Neuronal stem cell (in vitro differentiated cells): Measurements from ENCODE around the gene ATAD3C.
"Not testable (repeated sequence)": the region's sequence is repeated elsewhere in the genome, so short reads cannot be mapped to it uniquely, and the experiment has no call there.

Source experiments
- DNase-seq: peaks from one replicate; pipeline ENCODE4 v3.0.0-alpha.2; 2013; ENCODE audit warnings: low spot score
- H2AFZ ChIP-seq: one replicate; pipeline ENCODE4 v1.6.1; 2013; ENCODE audit warnings: mild to moderate bottlenecking, low read length, inconsistent platforms
- H2AK5ac ChIP-seq: 2 replicates; pipeline ENCODE4 v1.6.1; 2013; ENCODE audit warnings: low read depth, mild to moderate bottlenecking, inconsistent platforms, low read length, moderate library complexity, mixed read lengths
- H2BK120ac ChIP-seq: 2 replicates; pipeline ENCODE4 v1.6.1; 2013; ENCODE audit warnings: low read depth, mild to moderate bottlenecking, inconsistent platforms, low read length, moderate library complexity, mixed read lengths
- H2BK12ac ChIP-seq: one replicate; pipeline ENCODE4 v1.6.1; 2013; ENCODE audit warnings: low read length, inconsistent platforms
- H2BK15ac ChIP-seq: 2 replicates; pipeline ENCODE4 v1.6.1; 2013; ENCODE audit warnings: mild to moderate bottlenecking, low read length, inconsistent platforms, mixed read lengths
- H2BK5ac ChIP-seq: one replicate; pipeline ENCODE4 v1.6.1; 2013; ENCODE audit warnings: inconsistent platforms, mild to moderate bottlenecking, low read length, moderate library complexity
- H3K14ac ChIP-seq: one replicate; pipeline ENCODE4 v1.6.1; 2013; ENCODE audit warnings: low read length, inconsistent platforms
- H3K18ac ChIP-seq: 2 replicates; pipeline ENCODE4 v1.6.1; 2013; ENCODE audit warnings: low read length, inconsistent platforms
- H3K23ac ChIP-seq: 2 replicates; pipeline ENCODE4 v1.6.1; 2013; ENCODE audit warnings: low read depth, mild to moderate bottlenecking, mixed read lengths, low read length, inconsistent platforms; ENCODE audit not compliant: poor library complexity
- H3K27ac ChIP-seq: replicated peaks from 3 replicates; pipeline ENCODE4 v1.5.1; 2013; ENCODE audit warnings: low read length, inconsistent platforms
- H3K27me3 ChIP-seq, 3 experiments: 2 replicates each; pipeline ENCODE4 v1.6.1; 2013; ENCODE audit warnings: low read length in 3 of 3, mild to moderate bottlenecking in 2 of 3, inconsistent platforms in 1 of 3, low read depth in 1 of 3, mixed read lengths in 1 of 3, moderate library complexity in 1 of 3; ENCODE audit not compliant: control insufficient read depth in 3 of 3, insufficient read depth in 3 of 3
- H3K36me3 ChIP-seq, 2 donors: replicated peaks in 1 of 2; 2 replicates each; pipeline ENCODE4 v1.6.1; 2013; ENCODE audit warnings: low read length in 2 of 2; ENCODE audit not compliant: control insufficient read depth in 2 of 2, insufficient read depth in 2 of 2
- H3K4ac ChIP-seq: 2 replicates; pipeline ENCODE4 v1.6.1; 2013; ENCODE audit warnings: inconsistent platforms, mild to moderate bottlenecking, low read length, moderate library complexity
- H3K4me1 ChIP-seq, 2 donors: 1 replicate in 1 of 2; 2 replicates in 1 of 2; pipeline ENCODE4 v1.6.1; 2013; ENCODE audit warnings: low read length in 2 of 2, low read depth in 1 of 2; ENCODE audit not compliant: control insufficient read depth in 2 of 2, insufficient read depth in 1 of 2
- H3K4me2 ChIP-seq: one replicate; pipeline ENCODE4 v1.6.1; 2013; ENCODE audit warnings: mild to moderate bottlenecking, low read length, inconsistent platforms; ENCODE audit not compliant: insufficient read depth, poor library complexity, severe bottlenecking
- H3K4me3 ChIP-seq, 2 donors: 2 replicates each; pipeline ENCODE4 v1.5.1; 2013; ENCODE audit warnings: low read length in 2 of 2, mild to moderate bottlenecking in 2 of 2, inconsistent platforms in 1 of 2, moderate library complexity in 1 of 2
- H3K79me1 ChIP-seq: one replicate; pipeline ENCODE4 v1.6.1; 2013; ENCODE audit warnings: low read depth, mild to moderate bottlenecking, inconsistent platforms, low read length, moderate library complexity
- H3K9ac ChIP-seq: one replicate; pipeline ENCODE4 v1.6.1; 2013; ENCODE audit warnings: mild to moderate bottlenecking, low read depth, low read length, inconsistent platforms; ENCODE audit not compliant: poor library complexity
- H3K9me3 ChIP-seq, 2 donors: replicated peaks in 1 of 2; 2 replicates each; pipeline versions ENCODE3 to v1.6.1; 2013; ENCODE audit warnings: low read length in 2 of 2, mild to moderate bottlenecking in 2 of 2, inconsistent platforms in 1 of 2, low read depth in 1 of 2, mixed read lengths in 1 of 2, moderate library complexity in 1 of 2; ENCODE audit not compliant: control insufficient read depth in 2 of 2, insufficient read depth in 1 of 2
- H4K8ac ChIP-seq: one replicate; pipeline ENCODE4 v1.6.1; 2013; ENCODE audit warnings: low read depth, mild to moderate bottlenecking, inconsistent platforms, low read length, moderate library complexity
- H4K91ac ChIP-seq: one replicate; pipeline ENCODE4 v1.6.1; 2013; ENCODE audit warnings: low read length, low read depth, mild to moderate bottlenecking, inconsistent platforms; ENCODE audit not compliant: poor library complexity
- WGBS, 2 donors: extraction: QIAGEN DNeasy Blood & Tissue Kit; methylation state at CpG; one replicate each; pipeline ENCODE4 v1.1.7; 2013; ENCODE audit warnings: missing lambda C conversion rate in 2 of 2, mixed read lengths in 1 of 2; ENCODE audit not compliant: insufficient read length in 2 of 2, insufficient replicate concordance in 1 of 2; ENCODE audit errors: extremely low coverage in 2 of 2; 5-methylcytosine and 5-hydroxymethylcytosine counted together

Gene ATAD3C

DNA sequence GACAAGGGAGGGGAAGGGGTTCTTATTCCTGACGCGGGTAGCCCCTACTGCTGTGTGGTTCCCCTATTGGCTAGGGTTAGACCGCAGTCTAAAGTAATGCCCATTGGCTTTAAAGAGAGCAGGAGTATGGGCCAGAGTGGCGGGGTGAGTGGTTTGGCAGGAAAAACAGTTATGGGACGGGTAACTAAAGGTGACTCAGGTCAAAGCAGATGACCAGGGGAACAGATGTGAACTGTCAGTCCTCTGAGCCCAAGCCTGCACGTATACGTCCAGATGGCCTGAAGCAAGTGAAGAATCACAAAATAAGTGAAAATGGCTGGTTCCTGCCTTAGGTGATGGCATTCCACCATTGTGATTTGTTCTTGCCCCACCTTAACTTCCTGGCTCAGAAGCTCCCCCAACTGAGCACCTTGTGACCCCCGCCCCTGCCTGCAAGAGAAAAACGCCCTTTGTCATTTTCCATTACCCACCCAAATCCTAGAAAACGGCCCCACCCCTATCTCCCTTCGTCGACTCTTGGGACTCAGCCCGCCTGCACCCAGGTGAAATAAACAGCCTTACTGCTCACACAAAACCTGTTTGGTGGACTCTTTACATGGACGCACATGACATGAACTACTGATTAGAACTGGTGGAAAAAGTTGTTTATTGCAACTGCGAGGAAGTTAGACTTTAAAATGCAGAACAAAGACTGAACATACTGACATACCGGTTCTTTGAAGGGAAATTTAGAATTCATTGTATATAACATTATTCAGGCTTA, 21.3 kb downstream of the ATAD3C start:
- Histone ChIP-seq H3K4me3 (peak overlapping the region; percentile 70 to 90), H3K4me1 (peaks cover 3 to 7% of the 10 kb centered on the region in 2 donors), H3K14ac (no peak overlapping the region), H2BK12ac (no peak overlapping the region), H3K27me3 (no peaks in the 10 kb centered on the region), H3K9ac (peak overlapping the region; percentile 50), H4K8ac (no peak overlapping the region), H3K27ac (no peak overlapping the region), H3K4ac (no peak overlapping the region), H3K23ac (no peak overlapping the region), H4K91ac (no peak overlapping the region), H2AK5ac (no peak overlapping the region), H3K18ac (no peak overlapping the region), H2AFZ (peak overlapping the region; percentile 90), H2BK15ac (no peak overlapping the region), H2BK5ac (no peak overlapping the region), H3K79me1 (peaks cover 2% of the 10 kb centered on the region), H2BK120ac (no peak overlapping the region), H3K9me3 (no peaks in the 10 kb centered on the region), H3K4me2 (peak overlapping the region; percentile 75), H3K36me3 (peaks cover 0 to 5% of the 10 kb centered on the region in 2 donors)
- no CpG with 5 or more reads among the region's 16 CpGs for WGBS, 2 donors
- no peak for DNase-seq

DNA sequence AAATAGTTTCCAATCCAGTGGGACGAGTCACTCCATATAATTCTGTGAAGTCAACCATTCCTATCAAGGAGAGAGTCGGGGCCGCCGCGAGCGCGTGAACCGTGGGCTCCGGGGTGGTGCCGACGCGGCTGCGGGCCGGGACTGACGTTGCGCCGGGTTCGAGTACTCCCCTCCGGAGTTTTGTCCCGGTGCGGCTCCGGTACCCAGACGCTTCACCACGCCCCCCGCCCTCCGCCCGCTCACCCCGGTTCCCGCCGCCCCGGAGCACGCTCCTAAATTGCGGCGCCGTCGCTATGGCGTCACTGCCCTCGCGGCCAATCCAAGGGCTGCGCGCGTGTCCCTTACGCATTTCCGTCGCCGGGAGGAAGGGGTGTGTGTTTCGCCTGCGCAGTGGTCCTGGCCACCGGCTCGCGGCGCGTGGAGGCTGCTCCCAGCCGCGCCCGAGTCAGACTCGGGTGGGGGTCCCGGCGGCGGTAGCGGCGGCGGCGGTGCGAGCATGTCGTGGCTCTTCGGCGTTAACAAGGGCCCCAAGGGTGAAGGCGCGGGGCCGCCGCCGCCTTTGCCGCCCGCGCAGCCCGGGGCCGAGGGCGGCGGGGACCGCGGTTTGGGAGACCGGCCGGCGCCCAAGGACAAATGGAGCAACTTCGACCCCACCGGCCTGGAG, 22.0 kb downstream of the ATAD3C start, which contains the start of gene ATAD3B:
ATAD3B (plus strand) TSS at position 377 of the 664 bp plus-strand sequence; CDS start at position 497, 120 bp downstream.
- peak within 1 kb of the TSS; percentile 90 for H2AFZ ChIP-seq
- no peak within 1 kb of the TSS for H2BK120ac ChIP-seq
- peak within 1 kb of the TSS; percentile 93 for H3K23ac ChIP-seq
- no peak within 1 kb of the TSS for H3K14ac ChIP-seq
- H3K36me3 ChIP-seq = peaks cover 0 to 5% of the 10 kb centered on the region in 2 donors
- no peak within 1 kb of the TSS for H4K91ac ChIP-seq
- H3K4me3 ChIP-seq = peak within 1 kb of the TSS; percentile 70 to 90
- peak within 1 kb of the TSS; percentile 81 for H3K9ac ChIP-seq
- no peak within 1 kb of the TSS for H2BK12ac ChIP-seq
- no peaks in the 10 kb centered on the region for H3K9me3 ChIP-seq
- DNase-seq = peak; percentile 88
- H2BK5ac ChIP-seq = no peak within 1 kb of the TSS
- peak within 1 kb of the TSS; percentile 93 for H3K18ac ChIP-seq
- WGBS, 2 donors = no CpG with 5 or more reads among the region's 87 CpGs
- no peak within 1 kb of the TSS for H2BK15ac ChIP-seq
- H3K79me1 ChIP-seq = peaks cover 2% of the 10 kb centered on the region
- H3K4ac ChIP-seq = no peak within 1 kb of the TSS
- H3K27me3 ChIP-seq = no peaks in the 10 kb centered on the region
- no peak within 1 kb of the TSS for H3K27ac ChIP-seq
- no peak within 1 kb of the TSS for H4K8ac ChIP-seq
- H3K4me2 ChIP-seq = peak within 1 kb of the TSS; percentile 75
- peaks cover 3 to 7% of the 10 kb centered on the region in 2 donors for H3K4me1 ChIP-seq
- no peak within 1 kb of the TSS for H2AK5ac ChIP-seq

- Histone ChIP-seq H3K4me2 (peak overlapping the region; percentile 66), H3K4me3 (peak overlapping the region; percentile 70 to 84), H3K36me3 (peaks cover 5 to 12% of the 10 kb centered on the region in 2 donors)
- not testable (repeated sequence) for H2BK5ac ChIP-seq, H3K4ac ChIP-seq, H4K91ac ChIP-seq, H2BK12ac ChIP-seq, H2BK15ac ChIP-seq, H3K18ac ChIP-seq, H3K9me3 ChIP-seq, H4K8ac ChIP-seq, H3K27me3 ChIP-seq, H2AK5ac ChIP-seq, H3K4me1 ChIP-seq, H3K27ac ChIP-seq, H3K9ac ChIP-seq, H3K23ac ChIP-seq, H2BK120ac ChIP-seq, H2AFZ ChIP-seq, H3K79me1 ChIP-seq, DNase-seq, H3K14ac ChIP-seq
- no CpG with 5 or more reads among the region's 65 CpGs for WGBS, 2 donors
These were observed 22.8 kb downstream of the ATAD3C start for GRCh38 chr1:1472053-1472876.
